IMR-90 (cell line): Measurements from ENCODE around the gene FADS6. TPM values are rescaled to one million over a fixed set of nuclear protein-coding genes. Genes with fewer than 3 reads are reported as not detected.

ENCODE experiments used
- ATAC-seq: fragments of 200-7000 bp; cut with Tn5 transposase; 2 replicates; pipeline ENCODE4 v1.9.1; 2020; ENCODE audit warnings: low read depth, mild to moderate bottlenecking, moderate library complexity
- BruUV-seq: library from RNA; stranded (reverse); fragments of 400-500 nt; replicated peaks from 2 replicates; lab custom pipeline; 2021; lab: Mats Ljungman, UMichigan
- CTCF ChIA-PET: fragments of 300-600 bp; formaldehyde crosslinking; extraction: SDS; loops from one replicate; lab custom pipeline; 2021; ENCODE audit warnings: antibody characterized with exemption; lab: Yijun Ruan, JAX
- POLR2A ChIA-PET: fragments of 300-600 bp; sonication (Branson Sonifier 250); formaldehyde crosslinking; loops from one replicate; lab custom pipeline; 2022; ENCODE audit warnings: antibody characterized with exemption; ENCODE audit not compliant: unreplicated experiment; lab: Charles Lee
- DNase-seq: peaks from one replicate; pipeline ENCODE4 v3.0.0; 2013
- H2AFZ ChIP-seq: replicated peaks from 2 replicates; pipeline ENCODE3; 2013; ENCODE audit warnings: low read length, mild to moderate bottlenecking; ENCODE audit not compliant: poor library complexity
- H2AK5ac ChIP-seq: 2 replicates; pipeline ENCODE4 v1.6.1; 2013; ENCODE audit warnings: low read depth, low read length, inconsistent platforms
- H2AK9ac ChIP-seq: replicated peaks from 2 replicates; pipeline ENCODE3; 2013; ENCODE audit warnings: mild to moderate bottlenecking, low read depth, low read length, moderate library complexity; ENCODE audit not compliant: poor library complexity
- H2BK120ac ChIP-seq: 2 replicates; pipeline ENCODE4 v1.6.1; 2013; ENCODE audit warnings: low read depth, low read length, inconsistent platforms
- H2BK15ac ChIP-seq: 3 replicates; pipeline ENCODE4 v1.6.1; 2013; ENCODE audit warnings: low read depth, low read length, inconsistent platforms
- H2BK20ac ChIP-seq: 2 replicates; pipeline ENCODE4 v1.6.1; 2013; ENCODE audit warnings: low read depth, mild to moderate bottlenecking, inconsistent platforms, low read length, moderate library complexity
- H2BK5ac ChIP-seq: 2 replicates; pipeline ENCODE4 v1.6.1; 2013; ENCODE audit warnings: mild to moderate bottlenecking, low read depth, low read length, inconsistent platforms; ENCODE audit not compliant: poor library complexity, severe bottlenecking
- H3K14ac ChIP-seq: replicated peaks from 2 replicates; pipeline ENCODE4 v1.6.1; 2013; ENCODE audit warnings: low read depth, low read length, inconsistent platforms
- H3K18ac ChIP-seq: 2 replicates; pipeline ENCODE4 v1.6.1; 2013; ENCODE audit warnings: low read depth, low read length, control low read depth
- H3K23ac ChIP-seq: 2 replicates; pipeline ENCODE4 v1.6.1; 2013; ENCODE audit warnings: low read depth, low read length, inconsistent platforms
- H3K27ac ChIP-seq: 2 replicates; pipeline ENCODE4 v1.5.1; 2013; ENCODE audit warnings: mild to moderate bottlenecking, control low read depth, low read length; ENCODE audit not compliant: insufficient read depth
- H3K27me3 ChIP-seq: 2 replicates; pipeline ENCODE4 v1.6.1; 2013; ENCODE audit warnings: low read length; ENCODE audit not compliant: control insufficient read depth, insufficient read depth
- H3K36me3 ChIP-seq: 2 replicates; pipeline ENCODE4 v1.6.1; 2013; ENCODE audit warnings: low read length, mixed read lengths; ENCODE audit not compliant: control insufficient read depth, insufficient read depth
- H3K4ac ChIP-seq: 2 replicates; pipeline ENCODE4 v1.6.1; 2013; ENCODE audit warnings: low read depth, low read length, inconsistent platforms
- H3K4me1 ChIP-seq: 2 replicates; pipeline ENCODE4 v1.6.1; 2013; ENCODE audit warnings: low read length, mixed read lengths; ENCODE audit not compliant: control insufficient read depth, insufficient read depth
- H3K4me2 ChIP-seq: 2 replicates; pipeline ENCODE4 v1.6.1; 2013; ENCODE audit warnings: low read depth, mild to moderate bottlenecking, control low read depth, low read length, moderate library complexity
- H3K4me3 ChIP-seq: 2 replicates; pipeline ENCODE4 v1.5.1; 2013; ENCODE audit warnings: low read depth, mild to moderate bottlenecking, control low read depth, low read length, moderate library complexity; ENCODE audit not compliant: insufficient read depth
- H3K56ac ChIP-seq: 2 replicates; pipeline ENCODE4 v1.6.1; 2013; ENCODE audit warnings: low read length, inconsistent platforms; ENCODE audit not compliant: insufficient read depth; ENCODE audit errors: extremely low read depth
- H3K79me1 ChIP-seq, 2 experiments: 2 replicates each; pipeline ENCODE4 v1.6.1; 2013; ENCODE audit warnings: low read length in 2 of 2, inconsistent platforms in 1 of 2, low read depth in 1 of 2
- H3K9ac ChIP-seq: 2 replicates; pipeline ENCODE4 v1.6.1; 2013; ENCODE audit warnings: low read depth, low read length, control low read depth
- H3K9me1 ChIP-seq: 2 replicates; pipeline ENCODE4 v1.6.1; 2013; ENCODE audit warnings: low read length, inconsistent platforms; ENCODE audit not compliant: insufficient read depth
- H3K9me3 ChIP-seq: 2 replicates; pipeline ENCODE4 v1.6.1; 2013; ENCODE audit warnings: low read length; ENCODE audit not compliant: control insufficient read depth, insufficient read depth
- H4K20me1 ChIP-seq: 2 replicates; pipeline ENCODE4 v1.6.1; 2013; ENCODE audit warnings: low read length, inconsistent platforms; ENCODE audit not compliant: insufficient read depth
- H4K5ac ChIP-seq: 2 replicates; pipeline ENCODE4 v1.6.1; 2013; ENCODE audit warnings: mild to moderate bottlenecking, low read depth, low read length, control low read depth
- H4K8ac ChIP-seq, 2 experiments: 2 replicates each; pipeline ENCODE4 v1.6.1; 2013; ENCODE audit warnings: low read depth in 2 of 2, low read length in 2 of 2, control low read depth in 1 of 2, inconsistent platforms in 1 of 2
- H4K91ac ChIP-seq: 2 replicates; pipeline ENCODE4 v1.6.1; 2013; ENCODE audit warnings: low read depth, low read length, inconsistent platforms; ENCODE audit not compliant: insufficient read depth
- BHLHE40 ChIP-seq: fragments of 150-350 bp; IDR thresholded peaks from 2 replicates; pipeline ENCODE4 v1.6.1; 2016; ENCODE audit warnings: mild to moderate bottlenecking, low read depth, low read length
- MAFK ChIP-seq: IDR thresholded peaks from 2 replicates; pipeline ENCODE4 v1.6.1; 2012; ENCODE audit warnings: low read depth, low read length, improper control_type of control experiment
- MAZ ChIP-seq: IDR thresholded peaks from 2 replicates; pipeline ENCODE4 v1.6.1; 2012; ENCODE audit warnings: low read depth, mild to moderate bottlenecking, low read length, improper control_type of control experiment, moderate library complexity, borderline replicate concordance
- POLR2A ChIP-seq: IDR thresholded peaks from 2 replicates; pipeline ENCODE4 v1.6.1; 2012; ENCODE audit warnings: mild to moderate bottlenecking, low read depth, low read length
- RAD21 ChIP-seq: IDR thresholded peaks from 2 replicates; pipeline ENCODE4 v1.6.1; 2012; ENCODE audit warnings: low read length, improper control_type of control experiment
- RCOR1 ChIP-seq: IDR thresholded peaks from 2 replicates; pipeline ENCODE4 v1.6.1; 2012; ENCODE audit warnings: mild to moderate bottlenecking, low read length, improper control_type of control experiment; ENCODE audit not compliant: insufficient replicate concordance
- WGBS, 2 experiments: methylation state at CpG; one replicate each; pipeline versions ENCODE4 v1.1.5 to v1.1.7; 2013; ENCODE audit warnings: missing lambda C conversion rate in 2 of 2; ENCODE audit not compliant: insufficient read length in 1 of 2; ENCODE audit errors: extremely low coverage in 2 of 2; 5-methylcytosine and 5-hydroxymethylcytosine counted together
- dilution Hi-C: fragments of 300-500 bp; cut with HindIII; formaldehyde crosslinking; loops from one replicate; pipeline ENCODE4 v1.14.3; 2018; ENCODE audit warnings: low sequenced_read_pairs; ENCODE audit not compliant: unreplicated experiment
- in situ Hi-C: fragments of 300-500 bp; cut with MboI; formaldehyde crosslinking; loops from 3 replicates; pipeline ENCODE4 v1.14.3; 2019; ENCODE audit warnings: low sequenced_read_pairs, inconsistent platforms, mixed read lengths
- intact Hi-C: fragments of 100-400 bp; cut with micrococcal nuclease; formaldehyde crosslinking; loops from 2 replicates; pipeline ENCODE4 v1.10.0; 2022
- polyA plus RNA-seq, 3 experiments: library from polyadenylated mRNA; depleted of rRNA; stranded (reverse); fragments of >200 nt; gene quantifications; 2 replicates each; pipeline ENCODE4 v1.2.3, GENCODE V29; 2012; ENCODE audit warnings: low replicate concordance in 1 of 3
- total RNA-seq: library from RNA; depleted of rRNA; stranded (reverse); fragments of >200 nt; gene quantifications from 2 replicates; pipeline ENCODE4 v1.2.3, GENCODE V29; 2012
- TF ChIP-seq, protein P1 (sequence below): conservative IDR thresholded peaks from 2 replicates; pipeline ENCODE4 v1.5.1; 2012; ENCODE audit warnings: mild to moderate bottlenecking, low read depth, low read length, improper control_type of control experiment
- TF ChIP-seq, protein P2 (sequence below): fragments of 150-350 bp; IDR thresholded peaks from 2 replicates; pipeline ENCODE4 v1.6.1; 2016; ENCODE audit warnings: low read depth, mild to moderate bottlenecking, low read length, moderate library complexity, borderline replicate concordance
- TF ChIP-seq, protein P3 (sequence below): fragments of 150-350 bp; IDR thresholded peaks from 2 replicates; pipeline ENCODE4 v1.6.1; 2017; ENCODE audit warnings: mild to moderate bottlenecking, antibody characterized with exemption, low read length, low read depth

FADS6 gene
- total and polyA plus RNA-seq, 2 of the 4 experiments (the other 2 are of a cell fraction) = not detected

DNA sequence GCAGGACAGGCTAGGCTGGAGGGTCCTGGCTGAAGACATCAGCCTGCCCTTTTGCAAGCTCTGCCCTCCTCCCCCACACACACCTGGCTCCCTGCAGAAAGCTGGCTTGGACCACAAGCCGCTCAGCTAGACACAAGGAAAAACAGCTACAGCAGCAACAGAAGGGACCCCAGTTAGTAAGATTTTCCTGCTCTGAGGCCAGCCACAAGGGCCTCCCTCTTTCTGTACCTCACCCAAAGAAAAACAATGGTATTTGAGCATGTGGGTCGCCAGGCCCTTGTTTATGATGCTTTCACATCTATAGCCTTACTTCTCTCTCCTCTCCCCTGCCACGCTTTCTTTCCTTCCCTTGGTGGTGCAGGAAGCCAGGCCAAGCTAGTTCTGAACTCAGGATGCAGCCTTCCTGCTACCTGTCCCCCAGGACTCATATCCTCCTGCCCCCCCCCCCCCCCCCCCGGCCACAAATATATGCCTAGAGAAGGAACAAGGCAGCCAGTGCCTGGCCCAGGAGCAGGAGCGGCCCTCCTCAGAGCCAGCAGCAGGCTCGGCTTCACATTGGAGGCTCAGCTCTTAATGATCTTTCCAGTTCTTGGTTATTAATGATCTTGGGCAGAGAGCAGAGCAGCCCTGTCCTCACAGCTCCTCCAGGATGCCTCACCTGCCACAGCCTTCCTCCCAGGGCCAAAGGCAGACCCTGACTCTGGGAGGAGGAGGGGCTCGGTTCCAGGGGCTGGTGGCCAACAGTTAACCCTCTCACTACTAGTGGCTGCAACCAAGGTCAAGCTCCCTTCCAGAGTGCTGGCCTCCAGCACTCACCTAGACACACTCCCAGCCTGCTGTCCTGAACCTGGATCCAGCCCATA, 53.2 kb downstream of the FADS6 start:
- intact Hi-C loops = loop anchor here (5.0 kb wide), 1 partner anchor 93 kb away; the partner anchor contains the start of gene NHERF1

More for the DNA sequence above, 53.2 kb downstream of the FADS6 start:
- Histone ChIP-seq H2AFZ (no peak overlapping the region), H3K27me3 (peaks cover 5% of the 10 kb centered on the region; the same call in 1 of the 2 replicates), H2AK9ac (no peak overlapping the region), H2BK20ac (no peak overlapping the region), H2AK5ac (no peak overlapping the region), H3K14ac (no peak overlapping the region), H3K4me1 (peaks cover 7% of the 10 kb centered on the region), H3K9me3 (no peaks in the 10 kb centered on the region), H3K18ac (no peak overlapping the region), H3K9ac (no peak overlapping the region), H3K4ac (no peak overlapping the region), H4K91ac (no peak overlapping the region), H3K23ac (no peak overlapping the region), H2BK5ac (no peak overlapping the region), H4K5ac (no peak overlapping the region), H3K4me3 (no peak overlapping the region), H4K8ac (no peak overlapping the region), H3K56ac (no peak overlapping the region), H3K9me1 (no peaks in the 10 kb centered on the region), H3K27ac (no peak overlapping the region), H3K36me3 (peaks cover 7% of the 10 kb centered on the region), H2BK15ac (no peak overlapping the region), H3K79me1 (no peaks in the 10 kb centered on the region), H4K20me1 (no peaks in the 10 kb centered on the region), H2BK120ac (no peak overlapping the region), H3K4me2 (no peak overlapping the region)
- no peak for DNase-seq
- in situ Hi-C loops (no loop called here), dilution Hi-C loops (no loop called here)
- TF ChIP-seq RCOR1 (no peak), RAD21 (no peak), BHLHE40 (no peak), POLR2A (no peak), MAFK (no peak), MAZ (no peak)
- TF ChIP-seq, protein P1, sequence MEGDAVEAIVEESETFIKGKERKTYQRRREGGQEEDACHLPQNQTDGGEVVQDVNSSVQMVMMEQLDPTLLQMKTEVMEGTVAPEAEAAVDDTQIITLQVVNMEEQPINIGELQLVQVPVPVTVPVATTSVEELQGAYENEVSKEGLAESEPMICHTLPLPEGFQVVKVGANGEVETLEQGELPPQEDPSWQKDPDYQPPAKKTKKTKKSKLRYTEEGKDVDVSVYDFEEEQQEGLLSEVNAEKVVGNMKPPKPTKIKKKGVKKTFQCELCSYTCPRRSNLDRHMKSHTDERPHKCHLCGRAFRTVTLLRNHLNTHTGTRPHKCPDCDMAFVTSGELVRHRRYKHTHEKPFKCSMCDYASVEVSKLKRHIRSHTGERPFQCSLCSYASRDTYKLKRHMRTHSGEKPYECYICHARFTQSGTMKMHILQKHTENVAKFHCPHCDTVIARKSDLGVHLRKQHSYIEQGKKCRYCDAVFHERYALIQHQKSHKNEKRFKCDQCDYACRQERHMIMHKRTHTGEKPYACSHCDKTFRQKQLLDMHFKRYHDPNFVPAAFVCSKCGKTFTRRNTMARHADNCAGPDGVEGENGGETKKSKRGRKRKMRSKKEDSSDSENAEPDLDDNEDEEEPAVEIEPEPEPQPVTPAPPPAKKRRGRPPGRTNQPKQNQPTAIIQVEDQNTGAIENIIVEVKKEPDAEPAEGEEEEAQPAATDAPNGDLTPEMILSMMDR = no peak
- TF ChIP-seq, protein P2, sequence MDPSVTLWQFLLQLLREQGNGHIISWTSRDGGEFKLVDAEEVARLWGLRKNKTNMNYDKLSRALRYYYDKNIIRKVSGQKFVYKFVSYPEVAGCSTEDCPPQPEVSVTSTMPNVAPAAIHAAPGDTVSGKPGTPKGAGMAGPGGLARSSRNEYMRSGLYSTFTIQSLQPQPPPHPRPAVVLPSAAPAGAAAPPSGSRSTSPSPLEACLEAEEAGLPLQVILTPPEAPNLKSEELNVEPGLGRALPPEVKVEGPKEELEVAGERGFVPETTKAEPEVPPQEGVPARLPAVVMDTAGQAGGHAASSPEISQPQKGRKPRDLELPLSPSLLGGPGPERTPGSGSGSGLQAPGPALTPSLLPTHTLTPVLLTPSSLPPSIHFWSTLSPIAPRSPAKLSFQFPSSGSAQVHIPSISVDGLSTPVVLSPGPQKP = no peak
- TF ChIP-seq, protein P3, sequence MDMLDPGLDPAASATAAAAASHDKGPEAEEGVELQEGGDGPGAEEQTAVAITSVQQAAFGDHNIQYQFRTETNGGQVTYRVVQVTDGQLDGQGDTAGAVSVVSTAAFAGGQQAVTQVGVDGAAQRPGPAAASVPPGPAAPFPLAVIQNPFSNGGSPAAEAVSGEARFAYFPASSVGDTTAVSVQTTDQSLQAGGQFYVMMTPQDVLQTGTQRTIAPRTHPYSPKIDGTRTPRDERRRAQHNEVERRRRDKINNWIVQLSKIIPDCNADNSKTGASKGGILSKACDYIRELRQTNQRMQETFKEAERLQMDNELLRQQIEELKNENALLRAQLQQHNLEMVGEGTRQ = no peak
- BruUV-seq = no TSS peak
- 33% methylated on average over 1 of the region's 7 CpGs; no CpG with 5 or more reads in 1 of the 2 experiments for WGBS, 2 experiments
- ATAC-seq = no peak
- POLR2A ChIA-PET = no interaction called here
- CTCF ChIA-PET = interaction anchor here (0.7 kb wide), 1 partner anchor 50 kb away, joined by 3 read pairs; no protein-coding TSS in a partner anchor
